Endodermal cell (in vitro differentiated cells): Measurements from ENCODE around the gene SIAH1. TPM values are rescaled to one million over a fixed set of nuclear protein-coding genes. Genes with fewer than 3 reads are reported as not detected.

Source experiments
- DNase-seq: peaks from one replicate; pipeline ENCODE4 v3.0.0-alpha.2; 2017
- H3K27ac ChIP-seq: 2 replicates; pipeline ENCODE4 v1.5.1; 2013; ENCODE audit warnings: mild to moderate bottlenecking, low read depth, low read length, moderate library complexity
- H3K27me3 ChIP-seq: 2 replicates; pipeline ENCODE4 v1.6.1; 2013; ENCODE audit warnings: mild to moderate bottlenecking, low read length, moderate library complexity; ENCODE audit not compliant: insufficient read depth, control insufficient read depth, poor library complexity, severe bottlenecking
- H3K36me3 ChIP-seq: 2 replicates; pipeline ENCODE4 v1.7.0; 2013; ENCODE audit warnings: mild to moderate bottlenecking, low read length, moderate library complexity; ENCODE audit not compliant: control insufficient read depth, insufficient read depth
- H3K4me1 ChIP-seq: one replicate; pipeline ENCODE4 v1.7.0; 2013; ENCODE audit warnings: low read length; ENCODE audit not compliant: control insufficient read depth, insufficient read depth
- H3K4me3 ChIP-seq: 2 replicates; pipeline ENCODE4 v1.5.1; 2013; ENCODE audit warnings: mild to moderate bottlenecking, low read length, moderate library complexity
- H3K9ac ChIP-seq: 2 replicates; pipeline ENCODE4 v1.6.1; 2013; ENCODE audit warnings: mild to moderate bottlenecking, low read length, moderate library complexity; ENCODE audit not compliant: poor library complexity, severe bottlenecking; ENCODE audit errors: extremely low read depth
- H3K9me3 ChIP-seq: 2 replicates; pipeline ENCODE4 v1.6.1; 2013; ENCODE audit warnings: mild to moderate bottlenecking, low read length, moderate library complexity; ENCODE audit not compliant: control insufficient read depth
- H3K27ac Mint-ChIP-seq: 2 replicates; pipeline ENCODE4 v1.8.0; 2020; ENCODE audit warnings: mixed read lengths
- H3K27me3 Mint-ChIP-seq: 2 replicates; pipeline ENCODE4 v1.8.0; 2021; ENCODE audit warnings: mild to moderate bottlenecking, mixed read lengths; ENCODE audit not compliant: insufficient read depth
- H3K36me3 Mint-ChIP-seq: 2 replicates; pipeline ENCODE4 v1.8.0; 2020; ENCODE audit warnings: low read depth, mixed read lengths
- H3K4me1 Mint-ChIP-seq: 2 replicates; pipeline ENCODE4 v1.8.0; 2020; ENCODE audit warnings: mixed read lengths
- H3K4me3 Mint-ChIP-seq: 2 replicates; pipeline ENCODE4 v1.8.0; 2020; ENCODE audit warnings: mild to moderate bottlenecking, moderate library complexity, mixed read lengths
- H3K9me3 Mint-ChIP-seq: 2 replicates; pipeline ENCODE4 v1.8.0; 2020; ENCODE audit warnings: mild to moderate bottlenecking, mixed read lengths
- CTCF ChIP-seq: fragments of 200-600 bp; sonication (generic); conservative IDR thresholded peaks from 2 replicates; pipeline ENCODE4 v1.5.0; 2021; ENCODE audit warnings: antibody characterized with exemption, mild to moderate bottlenecking
- WGBS, 2 experiments: methylation state at CpG; one replicate each; pipeline versions ENCODE4 v1.1.5 to v1.1.7; 2013; ENCODE audit warnings: missing lambda C conversion rate in 2 of 2, mixed read lengths in 1 of 2; ENCODE audit not compliant: insufficient coverage in 1 of 2, insufficient read length in 1 of 2; 5-methylcytosine and 5-hydroxymethylcytosine counted together
- total RNA-seq, 2 donors: library from RNA; stranded (reverse); fragmentation: NEBNext Ultra II Directional in 1 of 2; extraction: Animal tissue kit (Norgen Biotek cat#: 25700) in 1 of 2; gene quantifications; 2 replicates in 1 of 2; 3 replicates in 1 of 2; pipeline ENCODE4 v1.2.1, GENCODE V29; 2021

Gene SIAH1
- total RNA-seq, 2 donors from 2014 or later, result 32.8 to 37.5 TPM

DNA sequence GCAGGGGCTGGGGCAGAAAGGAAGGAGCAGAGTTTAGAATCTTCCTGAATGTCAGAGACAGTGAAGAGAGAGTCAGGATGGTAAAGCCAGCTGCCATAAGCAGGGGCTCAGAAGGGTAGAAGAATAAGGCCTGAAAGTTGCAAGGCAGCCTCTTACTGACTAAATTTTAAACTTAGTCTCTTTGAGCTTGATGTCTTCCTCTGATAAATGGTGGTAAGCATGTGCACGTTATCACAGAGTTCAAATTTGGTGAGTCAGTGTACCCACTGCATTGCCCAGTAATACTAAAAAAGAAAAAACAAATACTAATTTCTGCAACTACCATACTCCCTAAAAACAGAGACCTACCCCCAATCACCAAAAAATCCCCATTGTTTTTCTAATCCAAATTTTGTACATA, 45.2 kb downstream of the SIAH1 start:
- TF ChIP-seq CTCF, result no peak
- Mint-ChIP-seq H3K4me1 (peaks cover 10% of the 10 kb centered on the region), H3K27me3 (no peaks in the 10 kb centered on the region), H3K27ac (no peak overlapping the region), H3K9me3 (no peaks in the 10 kb centered on the region), H3K4me3 (no peak overlapping the region), H3K36me3 (peaks cover 57% of the 10 kb centered on the region)
- Histone ChIP-seq H3K4me3 (no peak overlapping the region), H3K27me3 (no peaks in the 10 kb centered on the region), H3K4me1 (peaks cover 4% of the 10 kb centered on the region), H3K36me3 (peaks cover 24% of the 10 kb centered on the region), H3K9me3 (no peaks in the 10 kb centered on the region), H3K27ac (no peak overlapping the region), H3K9ac (no peak overlapping the region)
- 89 to 100% methylated on average over 1 of the region's 1 CpG for WGBS, 2 experiments
- no peak for DNase-seq

GRCh38 chr16:48335961-48336360, 49.3 kb downstream of the SIAH1 start:
- no peak for TF ChIP-seq CTCF
- Mint-ChIP-seq H3K4me1 (peaks cover 10% of the 10 kb centered on the region), H3K4me3 (no peak overlapping the region), H3K36me3 (peaks cover 47% of the 10 kb centered on the region), H3K9me3 (no peaks in the 10 kb centered on the region), H3K27me3 (no peaks in the 10 kb centered on the region), H3K27ac (peak overlapping the region; percentile 73)
- H3K4me3 ChIP-seq, result no peak overlapping the region
- no peaks in the 10 kb centered on the region for H3K9me3 ChIP-seq
- peaks cover 18% of the 10 kb centered on the region for H3K36me3 ChIP-seq
- 87 to 100% methylated on average over 3 of the region's 3 CpGs for WGBS, 2 experiments
- DNase-seq, result no peak
- H3K27me3 ChIP-seq, result no peaks in the 10 kb centered on the region
- H3K4me1 ChIP-seq, result no peaks in the 10 kb centered on the region
- no peak overlapping the region for H3K9ac ChIP-seq
- no peak overlapping the region for H3K27ac ChIP-seq

DNA sequence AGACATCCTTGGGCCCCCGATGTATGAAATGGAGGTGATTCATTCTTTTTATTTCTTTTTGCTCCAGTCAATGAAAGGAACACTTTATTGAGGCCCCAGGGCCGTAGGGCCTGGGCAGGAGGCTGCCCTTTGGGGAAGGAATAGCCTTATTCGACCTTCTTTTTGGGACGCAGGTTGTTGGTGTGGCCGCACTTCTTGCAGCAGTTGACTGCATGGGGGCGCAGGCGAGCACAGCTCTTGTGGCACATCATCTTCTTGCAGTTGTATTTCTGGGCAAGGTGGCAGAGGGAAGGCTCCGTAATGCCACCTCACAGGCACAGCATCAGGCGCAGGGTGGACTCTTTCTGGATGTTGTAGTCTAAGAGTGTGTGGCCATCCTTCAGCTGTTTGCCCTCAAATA, 50.9 kb downstream of the SIAH1 start:
- TF ChIP-seq CTCF, result peak; percentile 67
- Mint-ChIP-seq H3K27ac (no peak overlapping the region), H3K36me3 (peaks cover 41% of the 10 kb centered on the region), H3K4me3 (no peak overlapping the region), H3K9me3 (no peaks in the 10 kb centered on the region), H3K4me1 (peaks cover 10% of the 10 kb centered on the region), H3K27me3 (no peaks in the 10 kb centered on the region)
- H3K9me3 ChIP-seq, result no peaks in the 10 kb centered on the region
- H3K27me3 ChIP-seq, result no peaks in the 10 kb centered on the region
- H3K9ac ChIP-seq, result no peak overlapping the region
- peak; percentile 73 for DNase-seq
- no peak overlapping the region for H3K4me3 ChIP-seq
- H3K36me3 ChIP-seq, result peaks cover 18% of the 10 kb centered on the region
- 92 to 98% methylated on average over 7 to 9 of the region's 9 CpGs for WGBS, 2 experiments
- no peak overlapping the region for H3K27ac ChIP-seq
- H3K4me1 ChIP-seq, result no peaks in the 10 kb centered on the region
